Skeletal muscle satellite cell (primary cell): Measurements from ENCODE around the gene TMEM179.

Source experiments
- H3K27me3 ChIP-seq: 2 replicates; pipeline ENCODE4 v1.7.0; 2013; ENCODE audit warnings: low read length; ENCODE audit not compliant: control insufficient read depth, insufficient read depth
- H3K36me3 ChIP-seq: 2 replicates; pipeline ENCODE4 v1.7.0; 2013; ENCODE audit warnings: mild to moderate bottlenecking, control low read depth, low read length; ENCODE audit not compliant: insufficient read depth
- H3K4me1 ChIP-seq: 2 replicates; pipeline ENCODE4 v1.7.0; 2013; ENCODE audit warnings: low read length; ENCODE audit not compliant: control insufficient read depth, insufficient read depth
- H3K4me2 ChIP-seq: 2 replicates; pipeline ENCODE4 v1.7.0; 2013; ENCODE audit warnings: mild to moderate bottlenecking, low read length
- H3K4me3 ChIP-seq: 2 replicates; pipeline ENCODE4 v1.7.0; 2013; ENCODE audit warnings: low read length
- H3K9ac ChIP-seq: 2 replicates; pipeline ENCODE4 v1.7.0; 2013; ENCODE audit warnings: mild to moderate bottlenecking, low read depth, low read length, moderate library complexity
- H3K9me3 ChIP-seq: replicated peaks from 2 replicates; pipeline ENCODE4 v1.7.0; 2013; ENCODE audit warnings: mild to moderate bottlenecking, control low read depth, low read length

TMEM179 gene

GRCh38 chr14:104554608-104555429 lies 49.8 kb downstream of the TMEM179 start:
- Histone ChIP-seq H3K27me3 (peaks cover 27% of the 10 kb centered on the region), H3K36me3 (no peaks in the 10 kb centered on the region), H3K4me2 (no peak overlapping the region), H3K4me3 (no peak overlapping the region), H3K9ac (no peak overlapping the region), H3K4me1 (no peaks in the 10 kb centered on the region), H3K9me3 (no peaks in the 10 kb centered on the region)

GRCh38 chr14:104554088-104554607 lies 50.4 kb downstream of the TMEM179 start:
- H3K4me1 ChIP-seq, result no peaks in the 10 kb centered on the region
- no peak overlapping the region for H3K9ac ChIP-seq
- H3K4me3 ChIP-seq, result no peak overlapping the region
- H3K36me3 ChIP-seq, result no peaks in the 10 kb centered on the region
- peaks cover 27% of the 10 kb centered on the region for H3K27me3 ChIP-seq
- H3K4me2 ChIP-seq, result no peak overlapping the region
- no peaks in the 10 kb centered on the region for H3K9me3 ChIP-seq

- H3K9me3 ChIP-seq, result no peaks in the 10 kb centered on the region
- no peak overlapping the region for H3K4me2 ChIP-seq
- H3K27me3 ChIP-seq, result peaks cover 27% of the 10 kb centered on the region
- H3K4me3 ChIP-seq, result no peak overlapping the region
- no peaks in the 10 kb centered on the region for H3K36me3 ChIP-seq
- H3K4me1 ChIP-seq, result no peaks in the 10 kb centered on the region
- no peak overlapping the region for H3K9ac ChIP-seq
Measured at GRCh38 chr14:104553166-104554087, 51.1 kb downstream of the TMEM179 start.

- Histone ChIP-seq H3K36me3 (no peaks in the 10 kb centered on the region), H3K9ac (no peak overlapping the region), H3K4me3 (no peak overlapping the region), H3K9me3 (no peaks in the 10 kb centered on the region), H3K4me2 (no peak overlapping the region), H3K27me3 (peaks cover 27% of the 10 kb centered on the region), H3K4me1 (no peaks in the 10 kb centered on the region)
Measured at GRCh38 chr14:104552738-104553125, 51.8 kb downstream of the TMEM179 start.

GRCh38 chr14:104551851-104552737 lies 52.5 kb downstream of the TMEM179 start:
- H3K4me1 ChIP-seq, result no peaks in the 10 kb centered on the region
- H3K9ac ChIP-seq, result no peak overlapping the region
- H3K27me3 ChIP-seq, result peaks cover 29% of the 10 kb centered on the region
- H3K4me2 ChIP-seq, result no peak overlapping the region
- no peak overlapping the region for H3K4me3 ChIP-seq
- no peaks in the 10 kb centered on the region for H3K9me3 ChIP-seq
- H3K36me3 ChIP-seq, result no peaks in the 10 kb centered on the region

GRCh38 chr14:104550861-104551728 lies 53.5 kb downstream of the TMEM179 start:
- H3K4me2 ChIP-seq, result no peak overlapping the region
- no peaks in the 10 kb centered on the region for H3K9me3 ChIP-seq
- no peaks in the 10 kb centered on the region for H3K4me1 ChIP-seq
- no peak overlapping the region for H3K4me3 ChIP-seq
- no peak overlapping the region for H3K9ac ChIP-seq
- no peaks in the 10 kb centered on the region for H3K36me3 ChIP-seq
- peaks cover 33% of the 10 kb centered on the region for H3K27me3 ChIP-seq

GRCh38 chr14:104550340-104550860 lies 54.2 kb downstream of the TMEM179 start:
- Histone ChIP-seq H3K27me3 (peaks cover 34% of the 10 kb centered on the region), H3K9ac (no peak overlapping the region), H3K9me3 (no peaks in the 10 kb centered on the region), H3K4me2 (no peak overlapping the region), H3K4me1 (no peaks in the 10 kb centered on the region), H3K4me3 (no peak overlapping the region), H3K36me3 (no peaks in the 10 kb centered on the region)

GRCh38 chr14:104549536-104550339 lies 54.8 kb downstream of the TMEM179 start:
- Histone ChIP-seq H3K9ac (no peak overlapping the region), H3K4me1 (no peaks in the 10 kb centered on the region), H3K4me3 (no peak overlapping the region), H3K4me2 (no peak overlapping the region), H3K9me3 (no peaks in the 10 kb centered on the region), H3K36me3 (no peaks in the 10 kb centered on the region), H3K27me3 (peaks cover 34% of the 10 kb centered on the region)

GRCh38 chr14:104548802-104549535 lies 55.6 kb downstream of the TMEM179 start:
- Histone ChIP-seq H3K9ac (no peak overlapping the region), H3K4me3 (no peak overlapping the region), H3K4me2 (no peak overlapping the region), H3K9me3 (no peaks in the 10 kb centered on the region), H3K36me3 (no peaks in the 10 kb centered on the region), H3K27me3 (peaks cover 35% of the 10 kb centered on the region), H3K4me1 (no peaks in the 10 kb centered on the region)
